GM12872 (cell line): ENCODE measurements around the gene PACSIN2.

Source experiments
- CTCF ChIP-seq: IDR thresholded peaks from 3 replicates; pipeline ENCODE4 v1.5.1; 2011; ENCODE audit warnings: low read depth, mild to moderate bottlenecking, low read length, moderate library complexity; ENCODE audit not compliant: insufficient read depth

PACSIN2 gene

DNA sequence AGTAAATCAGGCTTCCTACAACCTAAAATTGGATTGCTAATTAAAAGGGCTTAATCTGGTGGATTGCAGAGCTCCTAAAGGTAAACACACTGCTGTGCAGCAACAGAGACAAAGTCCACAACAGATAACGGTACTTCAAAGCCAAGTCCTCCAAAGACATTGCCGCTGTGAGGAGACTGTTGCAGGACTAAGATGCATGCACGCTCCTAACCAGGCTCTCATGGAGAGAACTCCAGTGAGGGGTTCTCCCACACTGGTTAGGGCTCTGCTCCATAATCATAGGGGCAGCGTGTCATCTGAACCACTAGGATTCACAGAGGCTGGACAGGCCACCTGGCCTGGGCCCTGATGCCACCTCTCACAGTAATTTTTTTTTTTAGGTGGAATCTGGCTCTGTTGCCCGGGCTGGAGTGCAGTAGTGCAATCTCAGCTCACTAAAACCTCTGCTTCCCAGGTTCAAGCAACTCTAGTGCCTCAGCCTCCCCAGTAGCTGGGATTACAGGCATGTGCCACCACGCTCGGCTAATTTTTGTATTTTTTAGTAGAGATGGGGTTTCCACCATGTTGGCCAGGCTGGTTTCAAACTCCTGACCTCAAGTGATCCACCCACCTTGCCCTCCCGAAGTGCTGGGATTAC is 101.0 kb downstream of the PACSIN2 start:
- TF ChIP-seq CTCF = no peak

DNA sequence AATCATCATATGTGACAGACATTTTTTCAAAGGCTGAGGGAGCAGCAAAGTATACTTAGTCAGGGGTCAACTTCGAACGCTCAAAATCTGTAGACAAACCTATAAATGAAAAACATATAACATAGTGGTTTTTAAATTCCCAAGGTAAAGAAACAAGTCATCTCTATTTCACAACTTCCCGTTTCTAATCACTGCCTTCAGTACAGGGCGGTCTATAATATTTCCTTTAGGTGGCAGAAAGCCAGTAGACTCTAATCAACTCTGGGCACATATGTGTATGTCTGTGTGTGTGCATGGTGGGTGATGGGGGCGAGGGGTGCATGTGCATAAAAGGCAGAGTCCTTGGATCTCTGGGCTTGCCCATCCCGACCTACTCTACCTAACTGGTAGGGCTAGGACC is 102.9 kb downstream of the PACSIN2 start:
- TF ChIP-seq CTCF = no peak

GRCh38 chr22:42910221-42910942 is 104.6 kb downstream of the PACSIN2 start:
- 0 out of 3 replicates have a peak, but pooled peaks have one; percentile 11 for TF ChIP-seq CTCF

DNA sequence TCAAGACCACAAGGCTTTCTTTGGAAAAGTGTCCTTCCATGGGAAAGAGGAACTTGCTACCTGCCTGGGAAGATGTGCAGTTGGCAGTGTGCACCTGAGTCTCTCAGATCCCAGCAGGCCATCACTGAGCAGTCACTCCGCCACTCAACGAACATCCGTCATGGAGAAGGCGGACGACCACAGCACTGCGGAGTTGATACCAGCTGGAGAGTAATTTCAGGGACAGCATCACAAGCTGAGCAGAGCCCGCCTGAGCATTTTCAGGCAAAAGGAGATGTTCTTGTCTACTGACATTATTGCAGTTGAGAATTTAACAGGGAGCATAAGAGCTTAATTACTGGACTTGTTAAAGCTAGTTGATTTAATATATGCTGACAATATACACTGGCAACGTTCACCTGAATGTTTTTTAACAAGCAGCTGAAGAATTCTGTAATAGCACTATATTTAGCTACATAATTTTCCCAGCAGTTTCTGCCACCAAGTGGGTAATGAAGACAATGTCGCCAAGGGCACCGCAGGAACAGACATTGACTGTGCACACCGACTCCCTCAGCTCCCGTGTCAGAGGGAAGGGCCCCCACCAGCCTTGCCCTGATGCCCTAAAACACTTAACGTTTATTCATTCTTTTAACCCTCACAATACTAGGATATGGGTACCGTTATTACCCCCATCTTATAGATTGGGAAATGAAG is 105.4 kb downstream of the PACSIN2 start:
- no peak for TF ChIP-seq CTCF

DNA sequence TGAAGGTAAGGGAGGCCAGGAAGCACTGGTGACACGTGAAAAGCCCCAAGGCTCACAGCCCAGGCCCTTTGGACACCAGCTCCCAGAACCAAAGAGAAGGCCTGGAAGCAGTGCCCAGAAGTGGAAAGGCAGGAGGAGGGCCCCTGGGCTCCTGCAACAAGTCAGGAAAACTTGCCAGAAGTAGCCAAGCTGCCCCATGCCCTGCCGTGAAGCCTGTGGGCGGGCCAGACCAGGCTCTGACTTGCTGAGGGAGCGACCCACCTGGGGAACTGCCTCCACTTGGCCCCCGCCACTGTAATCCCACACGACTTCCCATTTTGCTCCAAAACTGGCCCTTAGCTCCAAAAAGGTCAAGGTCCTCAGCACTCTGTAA is 106.6 kb downstream of the PACSIN2 start:
- no peak for TF ChIP-seq CTCF

DNA sequence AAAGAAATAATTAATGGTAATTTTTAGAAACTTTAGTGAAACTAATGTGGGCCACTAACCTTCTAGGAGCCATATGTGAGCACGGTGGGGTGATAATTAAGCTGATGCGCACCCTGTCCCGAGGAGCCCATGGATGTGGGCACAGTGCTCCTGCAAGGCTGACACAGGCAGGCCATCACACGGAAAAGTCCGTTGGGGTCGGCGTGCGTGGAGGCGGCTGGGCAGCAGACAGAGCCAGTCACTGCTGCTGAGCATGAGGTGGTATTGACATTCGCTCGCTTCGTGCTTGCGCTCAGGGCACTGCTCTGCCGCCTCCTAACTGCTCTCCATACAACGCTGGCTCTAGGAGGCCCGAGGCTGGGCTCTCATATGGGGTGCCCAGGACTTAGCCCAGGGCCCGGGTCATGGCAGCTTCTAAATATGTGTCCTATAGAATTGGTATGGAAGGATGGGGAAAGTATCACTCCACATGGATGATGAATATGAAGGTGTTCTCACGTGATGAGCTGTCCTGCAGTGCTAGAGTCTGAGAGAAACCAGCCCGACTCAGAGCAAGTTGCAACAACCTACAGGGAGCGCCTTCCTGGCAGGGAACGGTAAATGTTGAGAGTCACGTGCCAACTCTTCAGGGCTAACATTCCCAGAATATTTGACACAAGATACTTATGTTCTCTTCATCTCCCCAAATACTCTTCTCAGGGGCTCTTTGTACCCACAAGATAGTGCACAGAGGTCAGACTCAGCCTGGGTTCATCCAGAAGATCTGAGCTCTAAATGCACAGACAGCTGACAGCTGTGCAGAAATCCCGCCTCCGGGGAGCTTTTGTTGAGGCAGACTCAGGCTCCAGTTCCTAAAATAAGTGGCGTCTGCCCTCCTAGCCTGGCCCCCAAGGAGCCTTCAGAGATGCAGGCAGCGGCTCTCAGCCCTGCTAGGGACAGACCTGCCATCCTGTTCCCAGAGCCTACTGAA is 107.3 kb downstream of the PACSIN2 start:
- no peak for TF ChIP-seq CTCF
